A549 (cell line): ENCODE measurements around the gene LHX2. TPM values are rescaled to one million over a fixed set of nuclear protein-coding genes. Genes with fewer than 3 reads are reported as not detected.
A peak's percentile ranks its signal among the peaks of the same experiment; 100 is the strongest.

Experiments
- ATAC-seq, 2 experiments: fragments of 200-7000 bp in 1 of 2; fragments of >200 bp in 1 of 2; cut with Nextera tagmentation in 1 of 2; cut with Tn5 transposase in 1 of 2; 3 replicates each; pipeline versions ENCODE4 v1.8.0 to v1.9.1; 2018 to 2020; ENCODE audit warnings: mild to moderate bottlenecking in 1 of 2, moderate library complexity in 1 of 2
- CTCF ChIA-PET: fragments of 300-600 bp; sonication (Branson Sonifier 250); formaldehyde crosslinking; extraction: SDS; loops from one replicate; lab custom pipeline; 2021; ENCODE audit warnings: antibody characterized with exemption, inconsistent platforms; lab: Yijun Ruan, JAX
- POLR2A ChIA-PET: fragments of 350-600 bp; formaldehyde crosslinking; extraction: SDS; loops from one replicate; lab custom pipeline; 2021; ENCODE audit warnings: antibody characterized with exemption, inconsistent platforms; lab: Yijun Ruan, JAX
- DNase-seq, 2 experiments: peaks; one replicate each; pipeline versions ENCODE4 v3.0.0 to v3.0.0-alpha.2; 2011 to 2016; ENCODE audit warnings: low read depth in 1 of 2, low spot score in 1 of 2
- FAIRE-seq: peaks from 2 replicates; lab custom pipeline; 2011; peaks lifted over from hg19 to GRCh38; lab: Jason Lieb, UNC
- H3K27ac ChIP-seq, 2 experiments: fragments of >200 bp; sonication (Bioruptor Twin); formaldehyde crosslinking; 3 replicates each; pipeline ENCODE4 v1.5.1; 2016 to 2017
- H3K4me1 ChIP-seq: fragments of >200 bp; sonication (Bioruptor Twin); formaldehyde crosslinking; 3 replicates; pipeline ENCODE4 v1.6.1; 2016
- H3K4me2 ChIP-seq: fragments of >200 bp; sonication (Bioruptor Twin); formaldehyde crosslinking; 3 replicates; pipeline ENCODE4 v1.6.1; 2016
- H3K4me3 ChIP-seq: fragments of >200 bp; sonication (Bioruptor Twin); formaldehyde crosslinking; 3 replicates; pipeline ENCODE4 v1.5.1; 2016
- H3K9me3 ChIP-seq: fragments of >200 bp; sonication (Bioruptor Twin); formaldehyde crosslinking; 3 replicates; pipeline ENCODE4 v1.6.1; 2016
- CEBPB ChIP-seq, 2 experiments: fragments of >200 bp in 1 of 2; sonication (Bioruptor Twin) in 1 of 2; formaldehyde crosslinking in 1 of 2; IDR thresholded peaks; 2 replicates each; pipeline ENCODE4 v1.6.1; 2012 to 2016
- EP300 ChIP-seq, 2 experiments: fragments of >200 bp; sonication (Bioruptor Twin); formaldehyde crosslinking; IDR thresholded peaks; 2 replicates in 1 of 2; 3 replicates in 1 of 2; pipeline ENCODE4 v1.6.1; 2016 to 2017
- HES2 ChIP-seq: fragments of >200 bp; sonication (Bioruptor Twin); formaldehyde crosslinking; IDR thresholded peaks from 2 replicates; pipeline ENCODE4 v1.6.1; 2016
- HEYL ChIP-seq: fragments of 250-450 bp; sonication (Bioruptor Pico); IDR thresholded peaks from 2 replicates; pipeline ENCODE4 v1.8.0; 2021; ENCODE audit warnings: mild to moderate bottlenecking, moderate library complexity
- JUNB ChIP-seq: fragments of >200 bp; sonication (Bioruptor Twin); formaldehyde crosslinking; IDR thresholded peaks from 2 replicates; pipeline ENCODE4 v1.6.1; 2016
- MAFK ChIP-seq: fragments of 450-650 bp; IDR thresholded peaks from 2 replicates; pipeline ENCODE4 v1.6.1; 2014; ENCODE audit not compliant: partially characterized antibody
- NFE2L2 ChIP-seq: fragments of 150-350 bp; conservative IDR thresholded peaks from 2 replicates; pipeline ENCODE4 v1.6.1; 2014; ENCODE audit warnings: low read length
- NPAS2 ChIP-seq: fragments of 250-450 bp; sonication (Bioruptor Pico); IDR thresholded peaks from 2 replicates; pipeline ENCODE4 v1.8.0; 2022; ENCODE audit warnings: mild to moderate bottlenecking, moderate library complexity, borderline replicate concordance
- POLR2AphosphoS2 ChIP-seq: conservative IDR thresholded peaks from 2 replicates; pipeline ENCODE4 v1.6.1; 2012; ENCODE audit warnings: low read length, improper control_type of control experiment, inconsistent platforms
- RARB ChIP-seq: fragments of 250-450 bp; sonication (Bioruptor Pico); IDR thresholded peaks from 2 replicates; pipeline ENCODE4 v1.8.0; 2021; ENCODE audit warnings: mild to moderate bottlenecking, moderate library complexity
- REST ChIP-seq: fragments of 200-600 bp; sonication (generic); IDR thresholded peaks from 2 replicates; pipeline ENCODE4 v1.6.1; 2016; ENCODE audit warnings: antibody characterized with exemption, mild to moderate bottlenecking, moderate library complexity
- RFX5 ChIP-seq: fragments of 450-650 bp; IDR thresholded peaks from 2 replicates; pipeline ENCODE4 v1.7.1; 2014; ENCODE audit warnings: antibody characterized with exemption, mild to moderate bottlenecking, moderate library complexity
- SMC3 ChIP-seq: fragments of >200 bp; sonication (Bioruptor Twin); formaldehyde crosslinking; IDR thresholded peaks from 3 replicates; pipeline ENCODE4 v1.6.1; 2018; ENCODE audit warnings: inconsistent platforms
- SREBF2 ChIP-seq: fragments of 450-650 bp; IDR thresholded peaks from 2 replicates; pipeline ENCODE4 v1.6.1; 2014; ENCODE audit warnings: mild to moderate bottlenecking, moderate library complexity
- TP53 ChIP-seq: fragments of 250-450 bp; sonication (Bioruptor Pico); IDR thresholded peaks from 2 replicates; pipeline ENCODE4 v1.5.0; 2021; ENCODE audit warnings: mild to moderate bottlenecking, moderate library complexity
- ZNF302 ChIP-seq: fragments of 250-450 bp; sonication (Bioruptor Pico); IDR thresholded peaks from 2 replicates; pipeline ENCODE4 v1.9.0; 2021; ENCODE audit warnings: inconsistent platforms, mild to moderate bottlenecking, moderate library complexity
- WGBS: methylation state at CpG from one replicate; pipeline ENCODE4 v1.1.6; 2017; ENCODE audit errors: missing lambda C conversion rate; 5-methylcytosine and 5-hydroxymethylcytosine counted together
- polyA plus RNA-seq, 4 experiments: library from polyadenylated mRNA; depleted of rRNA in 3 of 4; stranded (reverse); fragments of >200 nt; fragmentation: RNase III in 1 of 4; extraction: RNeasy Plus Mini Kit Qiagen cat#74134 plus additional on column Dnase treatment in 1 of 4; gene quantifications; 2 replicates in 3 of 4; 3 replicates in 1 of 4; pipeline ENCODE4 v1.2.3, GENCODE V29; 2011 to 2017
- TF ChIP-seq, protein P1 (sequence below): IDR thresholded peaks from 2 replicates; pipeline ENCODE4 v1.6.1; 2012; ENCODE audit warnings: low read depth, borderline replicate concordance
- TF ChIP-seq, protein P2 (sequence below): IDR thresholded peaks from 2 replicates; pipeline ENCODE4 v1.6.1; 2012
- TF ChIP-seq, protein P3 (sequence below): fragments of 150-350 bp; IDR thresholded peaks from 2 replicates; pipeline ENCODE4 v1.6.1; 2014; ENCODE audit warnings: low read depth, mild to moderate bottlenecking, low read length
- TF ChIP-seq, protein P4 (sequence below): fragments of 450-650 bp; IDR thresholded peaks from 2 replicates; pipeline ENCODE4 v1.6.1; 2014; ENCODE audit warnings: antibody characterized with exemption
- TF ChIP-seq, protein P5 (sequence below): fragments of 250-450 bp; sonication (Bioruptor Pico); IDR thresholded peaks from 2 replicates; pipeline ENCODE4 v1.5.0; 2021; ENCODE audit warnings: mild to moderate bottlenecking, moderate library complexity, borderline replicate concordance
- TF ChIP-seq, protein P6 (sequence below): IDR thresholded peaks from 2 replicates; pipeline ENCODE4 v1.6.1; 2012

LHX2 gene
- polyA plus RNA-seq, 2 of the 4 experiments (the other 2 are of a cell fraction): 2.4 to 4.4 TPM

- Histone ChIP-seq H3K4me1 (peaks cover 18% of the 10 kb centered on the region), H3K4me2 (peak overlapping the region; percentile 99), H3K9me3 (no peaks in the 10 kb centered on the region), H3K4me3 (peak overlapping the region; percentile 51), H3K27ac (peak overlapping the region in 1 of 2 experiments; percentile 66; a peak in 3 of 6 replicates)
- TF ChIP-seq CEBPB (IDR thresholded peaks at IDR 0.05) (no peak), NFE2L2 (no peak), SREBF2 (no peak), SMC3 (no peak), MAFK (no peak)
- TF ChIP-seq, protein P1, sequence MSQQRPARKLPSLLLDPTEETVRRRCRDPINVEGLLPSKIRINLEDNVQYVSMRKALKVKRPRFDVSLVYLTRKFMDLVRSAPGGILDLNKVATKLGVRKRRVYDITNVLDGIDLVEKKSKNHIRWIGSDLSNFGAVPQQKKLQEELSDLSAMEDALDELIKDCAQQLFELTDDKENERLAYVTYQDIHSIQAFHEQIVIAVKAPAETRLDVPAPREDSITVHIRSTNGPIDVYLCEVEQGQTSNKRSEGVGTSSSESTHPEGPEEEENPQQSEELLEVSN: 0 out of 2 replicates have a peak, but pooled peaks have one; percentile 24
- TF ChIP-seq, protein P2, sequence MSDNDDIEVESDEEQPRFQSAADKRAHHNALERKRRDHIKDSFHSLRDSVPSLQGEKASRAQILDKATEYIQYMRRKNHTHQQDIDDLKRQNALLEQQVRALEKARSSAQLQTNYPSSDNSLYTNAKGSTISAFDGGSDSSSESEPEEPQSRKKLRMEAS: 0 out of 2 replicates have a peak, but pooled peaks have one; percentile 28
- TF ChIP-seq, protein P3, sequence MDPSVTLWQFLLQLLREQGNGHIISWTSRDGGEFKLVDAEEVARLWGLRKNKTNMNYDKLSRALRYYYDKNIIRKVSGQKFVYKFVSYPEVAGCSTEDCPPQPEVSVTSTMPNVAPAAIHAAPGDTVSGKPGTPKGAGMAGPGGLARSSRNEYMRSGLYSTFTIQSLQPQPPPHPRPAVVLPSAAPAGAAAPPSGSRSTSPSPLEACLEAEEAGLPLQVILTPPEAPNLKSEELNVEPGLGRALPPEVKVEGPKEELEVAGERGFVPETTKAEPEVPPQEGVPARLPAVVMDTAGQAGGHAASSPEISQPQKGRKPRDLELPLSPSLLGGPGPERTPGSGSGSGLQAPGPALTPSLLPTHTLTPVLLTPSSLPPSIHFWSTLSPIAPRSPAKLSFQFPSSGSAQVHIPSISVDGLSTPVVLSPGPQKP: no peak
- 32% methylated on average over 27 of the region's 65 CpGs for WGBS
- CTCF ChIA-PET: no interaction called here
- DNase-seq (no peak), FAIRE-seq (no peak), ATAC-seq (no peak)
- POLR2A ChIA-PET: no interaction called here
Measured at GRCh38 chr9:124008694-124009530, 2.7 kb upstream of the LHX2 start.

- CTCF ChIA-PET: no interaction called here
- no peak for FAIRE-seq
- Histone ChIP-seq H3K4me3 (no peak overlapping the region), H3K9me3 (no peaks in the 10 kb centered on the region), H3K27ac (no peak overlapping the region), H3K4me1 (peaks cover 18% of the 10 kb centered on the region), H3K4me2 (peak overlapping the region; percentile 99; the same call in 2 of the 3 replicates)
- DNase-seq: no peak
- WGBS: 88% methylated on average over 29 of the region's 29 CpGs
- no peak for TF ChIP-seq EP300 (IDR thresholded peaks at IDR 0.05)
- no peak for TF ChIP-seq SMC3
- no peak for TF ChIP-seq HEYL (CRISPR knock-in tag)
- TF ChIP-seq, protein P4, sequence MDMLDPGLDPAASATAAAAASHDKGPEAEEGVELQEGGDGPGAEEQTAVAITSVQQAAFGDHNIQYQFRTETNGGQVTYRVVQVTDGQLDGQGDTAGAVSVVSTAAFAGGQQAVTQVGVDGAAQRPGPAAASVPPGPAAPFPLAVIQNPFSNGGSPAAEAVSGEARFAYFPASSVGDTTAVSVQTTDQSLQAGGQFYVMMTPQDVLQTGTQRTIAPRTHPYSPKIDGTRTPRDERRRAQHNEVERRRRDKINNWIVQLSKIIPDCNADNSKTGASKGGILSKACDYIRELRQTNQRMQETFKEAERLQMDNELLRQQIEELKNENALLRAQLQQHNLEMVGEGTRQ: no peak
- TF ChIP-seq POLR2AphosphoS2: no peak
- no peak for TF ChIP-seq RFX5
- TF ChIP-seq JUNB: no peak
- TF ChIP-seq REST: no peak
- no peak for TF ChIP-seq ZNF302 (CRISPR knock-in tag)
- TF ChIP-seq, protein P5, sequence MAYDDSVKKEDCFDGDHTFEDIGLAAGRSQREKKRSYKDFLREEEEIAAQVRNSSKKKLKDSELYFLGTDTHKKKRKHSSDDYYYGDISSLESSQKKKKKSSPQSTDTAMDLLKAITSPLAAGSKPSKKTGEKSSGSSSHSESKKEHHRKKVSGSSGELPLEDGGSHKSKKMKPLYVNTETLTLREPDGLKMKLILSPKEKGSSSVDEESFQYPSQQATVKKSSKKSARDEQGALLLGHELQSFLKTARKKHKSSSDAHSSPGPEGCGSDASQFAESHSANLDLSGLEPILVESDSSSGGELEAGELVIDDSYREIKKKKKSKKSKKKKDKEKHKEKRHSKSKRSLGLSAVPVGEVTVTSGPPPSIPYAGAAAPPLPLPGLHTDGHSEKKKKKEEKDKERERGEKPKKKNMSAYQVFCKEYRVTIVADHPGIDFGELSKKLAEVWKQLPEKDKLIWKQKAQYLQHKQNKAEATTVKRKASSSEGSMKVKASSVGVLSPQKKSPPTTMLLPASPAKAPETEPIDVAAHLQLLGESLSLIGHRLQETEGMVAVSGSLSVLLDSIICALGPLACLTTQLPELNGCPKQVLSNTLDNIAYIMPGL: no peak
- no peak for TF ChIP-seq RARB (CRISPR knock-in tag)
- TF ChIP-seq, protein P6, sequence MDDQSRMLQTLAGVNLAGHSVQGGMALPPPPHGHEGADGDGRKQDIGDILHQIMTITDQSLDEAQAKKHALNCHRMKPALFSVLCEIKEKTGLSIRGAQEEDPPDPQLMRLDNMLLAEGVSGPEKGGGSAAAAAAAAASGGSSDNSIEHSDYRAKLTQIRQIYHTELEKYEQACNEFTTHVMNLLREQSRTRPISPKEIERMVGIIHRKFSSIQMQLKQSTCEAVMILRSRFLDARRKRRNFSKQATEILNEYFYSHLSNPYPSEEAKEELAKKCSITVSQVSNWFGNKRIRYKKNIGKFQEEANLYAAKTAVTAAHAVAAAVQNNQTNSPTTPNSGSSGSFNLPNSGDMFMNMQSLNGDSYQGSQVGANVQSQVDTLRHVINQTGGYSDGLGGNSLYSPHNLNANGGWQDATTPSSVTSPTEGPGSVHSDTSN: no peak
- TF ChIP-seq HES2: no peak
- no peak for TF ChIP-seq TP53 (CRISPR knock-in tag)
- TF ChIP-seq MAFK: no peak
- no peak for TF ChIP-seq NPAS2 (CRISPR knock-in tag)
- ATAC-seq: no peak
- POLR2A ChIA-PET: no interaction called here
Measured at GRCh38 chr9:124009531-124010217, 1.9 kb upstream of the LHX2 start.
